GM12873 (cell line): ENCODE results near the gene CAT.

ENCODE experiments used
- TF ChIP-seq, protein P1 (sequence below): IDR thresholded peaks from 2 replicates; pipeline ENCODE4 v1.5.1; 2012; ENCODE audit warnings: low read depth, mild to moderate bottlenecking, moderate library complexity, low read length, control low read depth; ENCODE audit not compliant: insufficient read depth; ENCODE audit errors: missing control alignments

The CAT gene

DNA sequence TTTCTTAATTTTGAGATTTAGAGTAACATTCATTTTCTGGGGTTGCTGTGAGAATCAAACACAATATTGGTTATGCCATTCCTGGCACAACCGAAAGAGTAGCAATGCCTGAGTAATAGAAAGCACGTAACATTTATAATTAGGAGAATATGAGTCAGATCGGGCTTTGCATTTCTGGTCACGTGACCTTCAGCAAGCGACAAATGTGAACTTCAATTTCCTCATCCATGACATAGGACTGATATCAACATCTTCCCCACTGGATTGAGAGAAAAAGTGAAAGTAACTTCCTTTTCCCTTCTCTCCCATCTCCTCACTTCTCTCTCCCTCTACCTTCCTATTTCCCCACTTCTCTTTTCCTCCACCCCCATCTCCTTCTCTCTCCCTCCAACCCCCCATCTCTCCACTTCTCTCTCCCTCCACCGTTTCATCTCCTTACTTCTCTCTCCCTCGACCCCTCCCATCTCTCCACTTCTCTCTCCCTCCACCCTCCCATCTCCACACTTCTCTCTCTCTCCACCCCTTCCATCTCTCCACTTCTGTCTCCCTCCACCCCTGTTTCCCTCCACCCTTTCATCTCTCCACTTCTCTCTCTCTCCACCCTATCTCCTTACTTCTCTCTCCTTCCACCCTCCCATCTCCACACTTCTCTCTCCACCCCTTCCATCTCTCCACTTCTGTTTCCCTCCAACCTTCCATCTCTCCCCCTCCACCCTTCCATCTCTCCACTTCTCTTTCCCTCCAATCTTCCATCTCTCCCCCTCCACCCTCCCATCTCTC, 33.5 kb upstream of the CAT start:
- TF ChIP-seq, protein P1, sequence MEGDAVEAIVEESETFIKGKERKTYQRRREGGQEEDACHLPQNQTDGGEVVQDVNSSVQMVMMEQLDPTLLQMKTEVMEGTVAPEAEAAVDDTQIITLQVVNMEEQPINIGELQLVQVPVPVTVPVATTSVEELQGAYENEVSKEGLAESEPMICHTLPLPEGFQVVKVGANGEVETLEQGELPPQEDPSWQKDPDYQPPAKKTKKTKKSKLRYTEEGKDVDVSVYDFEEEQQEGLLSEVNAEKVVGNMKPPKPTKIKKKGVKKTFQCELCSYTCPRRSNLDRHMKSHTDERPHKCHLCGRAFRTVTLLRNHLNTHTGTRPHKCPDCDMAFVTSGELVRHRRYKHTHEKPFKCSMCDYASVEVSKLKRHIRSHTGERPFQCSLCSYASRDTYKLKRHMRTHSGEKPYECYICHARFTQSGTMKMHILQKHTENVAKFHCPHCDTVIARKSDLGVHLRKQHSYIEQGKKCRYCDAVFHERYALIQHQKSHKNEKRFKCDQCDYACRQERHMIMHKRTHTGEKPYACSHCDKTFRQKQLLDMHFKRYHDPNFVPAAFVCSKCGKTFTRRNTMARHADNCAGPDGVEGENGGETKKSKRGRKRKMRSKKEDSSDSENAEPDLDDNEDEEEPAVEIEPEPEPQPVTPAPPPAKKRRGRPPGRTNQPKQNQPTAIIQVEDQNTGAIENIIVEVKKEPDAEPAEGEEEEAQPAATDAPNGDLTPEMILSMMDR, result no peak

DNA sequence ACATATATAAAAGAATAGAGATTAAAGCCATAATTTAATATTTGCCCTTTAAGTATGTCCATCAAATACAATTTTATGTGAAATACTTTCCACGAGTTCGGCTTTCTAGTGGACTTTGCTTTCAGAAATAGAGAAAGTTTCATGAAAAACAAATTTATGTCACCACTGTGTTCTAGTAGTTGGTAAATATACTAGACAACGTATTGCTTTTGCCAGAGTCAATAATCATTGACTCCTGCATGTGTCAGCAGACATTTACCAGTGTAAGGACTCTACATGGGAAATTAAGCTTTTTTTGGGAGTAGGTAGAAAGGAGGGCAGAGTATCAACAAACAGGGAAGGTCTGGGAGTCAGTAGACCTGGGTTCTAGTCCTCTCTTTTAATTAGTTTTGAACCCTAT, 32.3 kb upstream of the CAT start:
- TF ChIP-seq, protein P1, result no peak

- TF ChIP-seq, protein P1, result no peak
These were observed 31.5 kb upstream of the CAT start for GRCh38 chr11:34407121-34407813.

DNA sequence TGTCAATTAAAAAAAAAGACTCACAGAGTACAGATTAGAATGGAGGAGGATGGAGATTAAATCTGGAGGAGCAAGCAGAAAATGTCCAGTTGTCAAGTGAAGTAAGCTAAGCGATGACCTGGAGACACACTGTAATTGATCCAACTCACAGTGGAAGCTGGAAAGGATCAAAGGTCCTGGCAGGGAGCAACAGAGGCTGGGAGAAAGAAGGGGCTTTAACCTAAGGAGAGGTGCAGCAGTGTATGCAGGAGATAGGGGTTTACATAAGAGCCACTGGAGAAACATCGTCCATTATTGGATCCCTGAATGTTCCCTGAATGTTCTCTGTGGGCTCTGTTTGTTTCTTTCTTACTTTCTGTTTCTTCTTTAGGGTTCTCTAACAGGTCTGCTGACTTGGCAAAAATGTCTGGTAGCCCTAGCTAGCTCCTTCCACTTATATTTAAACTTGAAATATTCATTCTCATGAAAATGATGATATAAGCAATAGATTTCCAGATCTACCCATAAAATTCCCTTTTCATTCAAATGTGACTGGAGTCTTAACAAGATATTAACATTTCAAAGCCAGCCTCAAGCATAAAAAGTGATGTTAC, 30.1 kb upstream of the CAT start:
- TF ChIP-seq, protein P1, result no peak

DNA sequence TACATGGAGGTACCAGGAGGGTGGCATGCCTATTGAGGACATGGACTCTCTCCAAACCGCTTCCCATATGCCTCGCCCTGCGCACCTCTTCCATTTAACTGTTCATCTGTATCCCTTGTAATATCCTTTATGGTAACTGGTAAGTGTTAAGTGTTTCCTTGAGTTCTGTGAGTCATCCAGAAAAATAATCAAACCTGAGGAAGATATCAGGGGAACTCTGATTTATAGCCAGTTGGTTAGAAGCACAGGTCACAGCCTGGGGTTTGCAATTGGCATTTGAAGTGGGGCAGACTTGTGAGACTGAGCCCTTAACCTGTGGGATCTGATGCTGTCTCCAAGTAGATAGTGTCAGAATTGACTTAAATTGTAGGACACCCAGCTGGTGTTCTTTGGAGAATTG, 27.6 kb upstream of the CAT start:
- TF ChIP-seq, protein P1, result no peak

DNA sequence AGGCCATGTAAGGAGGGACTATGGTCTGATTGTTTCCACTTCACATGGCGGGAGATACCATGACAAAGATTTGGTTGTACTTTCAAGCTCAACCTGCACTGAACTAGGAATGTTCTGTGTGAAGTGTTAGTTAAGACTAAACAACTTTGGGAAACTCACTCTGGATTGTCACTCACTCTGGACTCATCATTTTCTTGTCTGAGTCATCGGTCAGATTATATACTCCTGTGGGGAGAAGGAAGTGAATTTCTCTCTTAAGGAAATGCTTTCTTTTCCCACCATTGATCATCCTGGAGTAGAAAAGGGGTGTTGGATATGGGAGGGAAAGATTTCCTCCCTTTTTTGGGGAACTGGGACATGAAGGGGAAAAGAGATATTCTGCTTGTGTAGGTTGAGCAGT, 26.9 kb upstream of the CAT start:
- TF ChIP-seq, protein P1, result no peak

DNA sequence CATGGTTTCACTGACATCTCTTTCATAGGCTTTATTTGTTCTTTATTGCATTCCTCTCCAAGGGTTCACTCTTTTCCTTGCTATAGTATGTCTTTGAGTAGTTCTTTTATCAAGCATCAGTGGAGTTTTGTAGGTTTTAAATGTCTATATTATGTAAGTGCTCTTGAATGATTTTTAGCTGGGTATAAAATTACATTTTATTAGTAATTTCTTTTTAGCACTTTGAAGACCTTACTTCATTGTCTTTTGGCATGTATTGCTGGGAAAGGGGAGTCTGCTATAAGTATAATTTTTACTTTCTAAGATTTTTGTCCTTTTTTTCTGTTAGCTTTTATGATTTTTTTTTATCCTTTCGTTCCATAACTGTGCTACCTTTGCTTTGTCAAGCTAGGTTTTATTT, 25.5 kb upstream of the CAT start:
- TF ChIP-seq, protein P1, result no peak
